Mesodermal cell (in vitro differentiated cells): ENCODE results near the gene PDCL2. TPM values are rescaled to one million over a fixed set of nuclear protein-coding genes. Genes with fewer than 3 reads are reported as not detected.
"Not testable (repeated sequence)": the region's sequence is repeated elsewhere in the genome, so short reads cannot be mapped to it uniquely, and the experiment has no call there.

ENCODE experiments used
- H3K27ac ChIP-seq: 2 replicates; pipeline ENCODE4 v1.7.0; 2013; ENCODE audit warnings: mild to moderate bottlenecking, low read depth, low read length, moderate library complexity; ENCODE audit not compliant: severe bottlenecking
- H3K36me3 ChIP-seq: 2 replicates; pipeline ENCODE4 v1.7.1; 2013; ENCODE audit warnings: mild to moderate bottlenecking, low read length, moderate library complexity; ENCODE audit not compliant: control insufficient read depth, insufficient read depth
- H3K4me1 ChIP-seq: one replicate; pipeline ENCODE4 v1.7.1; 2013; ENCODE audit warnings: mild to moderate bottlenecking, low read length; ENCODE audit not compliant: insufficient read depth, control insufficient read depth, poor library complexity, severe bottlenecking
- H3K4me3 ChIP-seq: 2 replicates; pipeline ENCODE4 v1.7.0; 2013; ENCODE audit warnings: low read length, control low read depth, mild to moderate bottlenecking; ENCODE audit not compliant: insufficient read depth, poor library complexity, severe bottlenecking; ENCODE audit errors: extremely low read depth
- H3K9me3 ChIP-seq: 2 replicates; pipeline ENCODE4 v1.7.1; 2013; ENCODE audit warnings: mild to moderate bottlenecking, low read length, moderate library complexity; ENCODE audit not compliant: control insufficient read depth
- WGBS, 2 experiments: methylation state at CpG; one replicate each; pipeline ENCODE4 v1.1.5; 2013; ENCODE audit warnings: missing lambda C conversion rate in 2 of 2; ENCODE audit not compliant: insufficient coverage in 2 of 2; 5-methylcytosine and 5-hydroxymethylcytosine counted together
- polyA plus RNA-seq, 2 experiments: library from polyadenylated mRNA; stranded (reverse); fragments of 50-300 nt; gene quantifications; one replicate each; pipeline ENCODE4 v1.2.3, GENCODE V29; 2013

The PDCL2 gene
- polyA plus RNA-seq (2013, experiment 1 of 2), result not detected
- not detected for polyA plus RNA-seq (2013, experiment 2 of 2)

- no peak within 1 kb of the TSS for H3K27ac ChIP-seq
- no peaks in the 10 kb centered on the region for H3K36me3 ChIP-seq
- no peak within 1 kb of the TSS for H3K4me3 ChIP-seq
- H3K4me1 ChIP-seq, result no peaks in the 10 kb centered on the region
- H3K9me3 ChIP-seq, result no peaks in the 10 kb centered on the region
- WGBS, 2 experiments, result 94 to 98% methylated on average over 21 to 23 of the region's 24 CpGs
Measured at GRCh38 chr4:55592014-55592413, at the start of gene PDCL2. Gene PDCL2, minus strand, starts transcription at chr4:55592245. Its CDS starts 136 bp downstream, at chr4:55592109.

GRCh38 chr4:55637272-55637820, 45.3 kb upstream of the PDCL2 start:
- Histone ChIP-seq H3K4me1 (peaks cover 8% of the 10 kb centered on the region), H3K27ac (no peak overlapping the region), H3K4me3 (peak overlapping the region; percentile 14), H3K36me3 (no peaks in the 10 kb centered on the region), H3K9me3 (no peaks in the 10 kb centered on the region)
- no CpG with 5 or more reads among the region's 12 CpGs for WGBS, 2 experiments

GRCh38 chr4:55636656-55636999, 44.6 kb upstream of the PDCL2 start:
- Histone ChIP-seq H3K9me3 (no peaks in the 10 kb centered on the region), H3K4me3 (peak overlapping the region; percentile 44), H3K27ac (no peak overlapping the region), H3K4me1 (peaks cover 8% of the 10 kb centered on the region), H3K36me3 (no peaks in the 10 kb centered on the region)
- WGBS, 2 experiments, result 0% methylated on average over 4 of the region's 7 CpGs

GRCh38 chr4:55635741-55636655, 44.0 kb upstream of the PDCL2 start, which contains the start of gene NMU:
Gene NMU, minus strand, starts transcription at chr4:55636298. Its CDS starts 106 bp downstream, at chr4:55636192.
- Histone ChIP-seq H3K4me3 (peak within 1 kb of the TSS; percentile 44), H3K4me1 (peaks cover 8% of the 10 kb centered on the region), H3K9me3 (no peaks in the 10 kb centered on the region), H3K36me3 (no peaks in the 10 kb centered on the region), H3K27ac (no peak within 1 kb of the TSS)
- WGBS, 2 experiments, result 0% methylated on average over 52 to 65 of the region's 80 CpGs

- 2 to 3% methylated on average over 9 to 10 of the region's 11 CpGs for WGBS, 2 experiments
Measured at GRCh38 chr4:55635282-55635681, 43.2 kb upstream of the PDCL2 start.

GRCh38 chr4:55634417-55635128, 42.5 kb upstream of the PDCL2 start:
- no peaks in the 10 kb centered on the region for H3K36me3 ChIP-seq
- no peak overlapping the region for H3K4me3 ChIP-seq
- H3K4me1 ChIP-seq, result peaks cover 8% of the 10 kb centered on the region
- no peaks in the 10 kb centered on the region for H3K9me3 ChIP-seq
- WGBS, 2 experiments, result no CpG with 5 or more reads among the region's 3 CpGs
- no peak overlapping the region for H3K27ac ChIP-seq

More at GRCh38 chr4:55635282-55635681, 43.2 kb upstream of the PDCL2 start:
- H3K27ac ChIP-seq, result no peak overlapping the region
- H3K4me1 ChIP-seq, result peaks cover 8% of the 10 kb centered on the region
- H3K4me3 ChIP-seq, result peak overlapping the region; percentile 44
- H3K36me3 ChIP-seq, result no peaks in the 10 kb centered on the region
- no peaks in the 10 kb centered on the region for H3K9me3 ChIP-seq

GRCh38 chr4:55633903-55634302, 41.9 kb upstream of the PDCL2 start:
- Histone ChIP-seq H3K9me3 (no peaks in the 10 kb centered on the region), H3K4me1 (peaks cover 8% of the 10 kb centered on the region), H3K4me3 (no peak overlapping the region), H3K27ac (no peak overlapping the region), H3K36me3 (no peaks in the 10 kb centered on the region)
- 61 to 100% methylated on average over 1 to 3 of the region's 6 CpGs for WGBS, 2 experiments

GRCh38 chr4:55625835-55626234, 33.8 kb upstream of the PDCL2 start:
- Histone ChIP-seq H3K9me3 (no peaks in the 10 kb centered on the region), H3K4me3 (no peak overlapping the region), H3K4me1 (no peaks in the 10 kb centered on the region), H3K36me3 (no peaks in the 10 kb centered on the region), H3K27ac (no peak overlapping the region)
- 100% methylated on average over 1 of the region's 2 CpGs; no CpG with 5 or more reads in 1 of the 2 experiments for WGBS, 2 experiments

GRCh38 chr4:55624063-55624462, 32.0 kb upstream of the PDCL2 start:
- H3K36me3 ChIP-seq, H3K9me3 ChIP-seq, H3K4me1 ChIP-seq, H3K27ac ChIP-seq, H3K4me3 ChIP-seq: not testable (repeated sequence)
- no CpG with 5 or more reads among the region's 1 CpG for WGBS, 2 experiments

GRCh38 chr4:55618546-55619143, 26.6 kb upstream of the PDCL2 start:
- no peak overlapping the region for H3K4me3 ChIP-seq
- no peaks in the 10 kb centered on the region for H3K36me3 ChIP-seq
- no peak overlapping the region for H3K27ac ChIP-seq
- WGBS, 2 experiments, result 100% methylated on average over 1 of the region's 1 CpG; no CpG with 5 or more reads in 1 of the 2 experiments
- no peaks in the 10 kb centered on the region for H3K4me1 ChIP-seq
- H3K9me3 ChIP-seq, result no peaks in the 10 kb centered on the region
